GM20431 (cell line): ENCODE data around the gene GBX1.

Experiments
- in situ Hi-C: fragments of 300-500 bp; cut with MseI, MboI; formaldehyde crosslinking; loops from one replicate; pipeline ENCODE4 v1.15.0; 2020; ENCODE audit warnings: low sequenced_read_pairs; ENCODE audit not compliant: unreplicated experiment

The GBX1 gene

GRCh38 chr7:151118108-151119054, 49.1 kb downstream of the GBX1 start:
- in situ Hi-C loops = no loop called here

- in situ Hi-C loops = no loop called here
Observed at GRCh38 chr7:151117565-151117964, 49.9 kb downstream of the GBX1 start.

- in situ Hi-C loops = no loop called here
Observed at GRCh38 chr7:151116603-151117440, 50.7 kb downstream of the GBX1 start.

- in situ Hi-C loops = no loop called here
Observed at GRCh38 chr7:151115836-151116418, 51.6 kb downstream of the GBX1 start.

GRCh38 chr7:151115121-151115835, 52.2 kb downstream of the GBX1 start:
- in situ Hi-C loops = no loop called here

- in situ Hi-C loops = no loop called here
Observed at GRCh38 chr7:151114151-151115090, 53.1 kb downstream of the GBX1 start.

- in situ Hi-C loops = no loop called here
Observed at GRCh38 chr7:151113344-151114150, 53.9 kb downstream of the GBX1 start.

- in situ Hi-C loops = no loop called here
Observed at GRCh38 chr7:151110941-151111645, 56.4 kb downstream of the GBX1 start.

GRCh38 chr7:151110236-151110940, 57.1 kb downstream of the GBX1 start:
- in situ Hi-C loops = no loop called here

- in situ Hi-C loops = no loop called here
Observed at GRCh38 chr7:151109094-151110048, 58.1 kb downstream of the GBX1 start.

- in situ Hi-C loops = no loop called here
Observed at GRCh38 chr7:151107882-151108281, 59.6 kb downstream of the GBX1 start.

- in situ Hi-C loops = no loop called here
Observed at GRCh38 chr7:151104411-151105235, 62.9 kb downstream of the GBX1 start.

GRCh38 chr7:151103973-151104372, 63.5 kb downstream of the GBX1 start:
- in situ Hi-C loops = no loop called here

- in situ Hi-C loops = no loop called here
Observed at GRCh38 chr7:151102991-151103390, 64.5 kb downstream of the GBX1 start.
